Fibroblast of the conjunctiva (primary cell): ENCODE data around the gene DNAL1.
A peak's percentile ranks its signal among the peaks of the same experiment; 100 is the strongest.

Source experiments
- DNase-seq: peaks from one replicate; pipeline ENCODE4 v3.0.0-alpha.2; 2010; ENCODE audit warnings: low read depth

DNAL1 gene

GRCh38 chr14:73744175-73744867 is 99.5 kb downstream of the DNAL1 start:
- DNase-seq, result no peak

DNA sequence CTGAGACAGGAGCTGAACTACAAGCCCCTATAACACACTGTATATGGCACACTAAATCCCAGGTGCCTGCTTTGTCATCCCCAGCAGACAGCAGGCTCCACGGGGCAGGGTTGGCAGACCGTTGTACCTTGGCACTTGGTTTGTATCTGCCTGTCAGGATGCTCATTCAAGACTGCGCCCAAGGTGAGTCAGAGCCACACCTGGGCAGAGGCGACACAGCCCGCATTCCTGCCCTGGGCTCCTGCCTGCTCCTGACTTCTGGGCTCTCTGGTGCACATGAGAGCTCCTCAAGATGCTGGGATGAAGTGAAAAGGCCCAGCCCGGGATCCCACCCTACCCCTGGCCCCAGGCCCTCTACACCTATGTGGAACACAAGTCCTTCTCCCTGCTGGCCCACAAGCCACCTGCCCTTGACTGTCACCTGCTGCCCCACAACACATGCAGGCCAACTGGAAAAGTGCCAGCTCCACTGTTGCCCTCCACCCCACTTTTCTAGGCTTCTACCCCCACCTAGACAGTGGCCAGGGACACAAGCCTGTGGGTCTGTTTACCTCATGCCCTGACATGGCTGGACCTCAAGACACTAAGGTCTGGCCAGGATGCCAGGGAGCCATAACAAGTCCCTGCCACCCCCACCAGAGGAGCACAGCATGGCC is 100.2 kb downstream of the DNAL1 start:
- no peak for DNase-seq

DNA sequence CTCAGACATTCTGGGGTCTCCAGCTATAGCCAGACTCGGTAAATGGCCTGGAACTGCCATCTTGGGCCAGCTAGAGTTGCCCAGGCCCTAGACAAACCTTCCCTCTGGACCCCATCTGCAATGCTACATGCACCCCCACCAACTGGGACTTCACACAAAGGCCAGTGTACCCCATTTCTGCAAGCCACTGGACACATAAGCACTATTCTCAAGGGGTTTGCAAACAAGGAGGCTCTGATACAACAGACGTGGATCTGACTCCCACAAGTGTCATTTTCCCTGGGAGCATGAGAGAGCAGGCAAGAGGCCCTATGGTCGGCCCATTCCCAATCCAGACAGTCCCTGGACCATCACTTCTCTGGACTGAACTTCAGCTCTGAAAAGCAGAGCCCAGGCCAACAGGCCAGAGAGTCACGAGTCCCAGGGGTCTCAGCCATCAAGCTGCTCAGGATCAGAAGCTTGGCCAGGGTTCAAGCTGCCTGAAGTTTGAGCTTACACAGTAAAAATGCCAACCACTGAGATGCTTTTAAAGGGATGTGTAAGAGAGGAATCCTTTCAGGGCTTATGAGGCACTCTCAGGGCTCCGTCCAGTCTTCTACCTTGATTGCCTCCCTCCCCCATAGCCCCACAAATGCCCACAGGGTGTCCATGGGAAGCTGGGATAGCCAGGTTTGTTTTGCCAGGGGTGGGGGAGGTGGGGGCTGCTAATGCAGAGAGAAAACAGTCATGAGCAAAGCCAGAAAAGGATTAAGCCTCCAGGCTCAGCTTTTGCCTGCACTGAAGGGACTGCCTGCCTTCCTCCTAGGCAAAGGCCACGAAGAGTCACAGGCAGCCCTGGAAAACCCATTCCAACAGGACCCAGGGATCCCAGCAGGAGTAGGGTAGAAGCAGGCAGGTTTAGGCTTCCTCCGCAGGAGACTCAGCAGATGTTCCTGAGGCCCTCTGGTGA is 101.1 kb downstream of the DNAL1 start:
- DNase-seq, result no peak

DNA sequence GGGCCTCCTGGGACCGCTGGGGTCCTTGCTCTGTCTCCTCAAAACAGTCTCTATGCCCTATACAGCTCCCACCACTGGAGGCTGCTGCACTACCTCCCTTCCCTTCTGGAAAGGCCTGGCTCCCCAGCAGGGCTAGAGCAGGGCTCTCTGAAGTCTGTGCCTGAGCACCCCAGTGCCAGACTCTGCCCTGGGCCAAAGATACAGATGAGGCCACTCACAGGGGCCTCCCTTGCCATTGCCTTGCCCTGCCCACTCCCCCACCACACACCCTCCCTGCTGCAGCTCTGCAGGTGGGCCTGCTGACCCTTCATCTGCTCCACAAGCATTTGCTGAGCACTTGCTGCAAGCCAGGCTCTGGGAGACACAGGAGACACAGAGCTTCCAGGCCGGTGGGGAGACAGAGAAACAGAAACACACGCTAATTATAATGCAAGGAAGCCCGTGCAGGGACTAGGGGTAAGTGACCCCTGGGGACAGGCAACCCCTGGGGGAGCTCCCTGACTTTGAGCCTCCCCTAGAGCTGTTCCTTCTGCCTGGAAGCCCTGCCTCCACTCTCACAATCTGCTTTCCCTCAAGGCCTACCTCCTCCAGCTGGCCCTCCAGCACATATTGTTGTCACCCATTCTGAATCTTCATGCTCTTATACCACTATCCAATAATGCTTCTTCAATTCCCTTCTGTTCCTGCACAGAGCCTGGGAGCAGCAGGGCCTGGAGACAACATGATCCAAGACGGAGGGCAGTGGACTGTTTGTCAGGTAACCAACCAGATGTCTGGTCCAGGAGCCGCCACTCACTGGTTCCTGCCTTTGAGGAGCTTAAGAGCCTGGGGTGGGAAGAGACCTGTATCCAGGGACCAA is 102.0 kb downstream of the DNAL1 start:
- DNase-seq, result no peak

- DNase-seq, result no peak
These were observed 102.8 kb downstream of the DNAL1 start for GRCh38 chr14:73747379-73748211.

DNA sequence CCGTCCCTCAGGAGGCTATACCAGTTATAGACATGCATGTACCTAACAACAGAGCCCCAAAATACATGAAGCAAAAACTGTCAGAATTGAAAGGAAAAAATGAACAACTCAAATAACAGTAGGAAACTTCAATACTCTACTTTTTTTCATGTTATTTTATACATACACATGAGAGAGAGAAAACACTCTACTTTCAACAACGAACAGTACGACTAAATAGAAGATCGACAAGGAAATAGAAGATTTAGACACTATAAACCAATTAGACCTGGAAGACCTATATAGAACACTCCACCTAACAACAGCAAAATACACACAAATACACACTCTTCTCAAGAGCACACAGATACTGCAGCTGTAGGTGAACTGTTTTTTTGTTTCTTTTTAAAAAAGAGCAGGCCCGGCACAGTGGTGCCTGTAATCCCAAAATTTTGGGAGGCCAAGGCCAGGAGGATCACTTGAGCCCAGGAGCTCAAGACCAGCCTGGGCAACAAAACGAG is 104.1 kb downstream of the DNAL1 start:
- DNase-seq, result no peak

DNA sequence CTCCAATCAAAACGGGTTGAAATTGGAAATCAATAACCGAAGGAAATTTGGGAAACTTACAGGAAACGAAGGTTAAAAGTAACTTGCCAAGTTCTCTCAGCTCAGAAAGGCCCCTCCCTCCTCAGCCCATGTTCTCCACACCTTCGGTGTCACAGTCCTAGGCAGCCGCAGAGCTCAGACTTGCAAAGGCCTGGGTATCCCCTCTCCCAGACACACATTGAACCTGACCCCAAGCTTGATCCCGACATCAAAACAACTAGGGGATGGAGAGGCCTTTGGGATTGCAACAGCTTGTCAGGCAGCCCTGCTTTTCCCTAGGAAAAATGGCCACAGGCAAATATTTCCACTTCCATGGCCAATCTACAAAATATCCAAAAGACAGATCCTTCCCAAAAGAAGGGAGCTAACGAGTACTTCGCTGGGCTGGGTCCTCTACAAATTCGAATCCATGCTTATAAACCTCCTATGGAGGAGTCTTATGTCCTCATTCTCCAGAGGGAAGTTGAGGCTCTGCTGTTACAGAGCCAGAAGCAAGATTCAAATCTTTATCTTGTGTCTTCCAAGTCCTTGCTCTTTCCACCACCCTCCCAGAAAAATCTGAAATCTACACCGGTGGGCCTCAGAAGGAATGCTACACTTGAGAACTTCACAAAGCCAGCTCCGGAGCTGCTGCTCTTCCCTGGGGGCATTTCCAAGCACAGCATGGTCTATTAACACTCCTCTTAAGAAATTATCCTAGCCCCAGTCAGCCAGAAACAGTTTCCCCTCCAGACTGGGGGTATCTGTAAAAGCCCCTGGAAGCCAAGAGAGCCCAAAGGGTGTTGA is 105.1 kb downstream of the DNAL1 start:
- DNase-seq, result no peak

DNA sequence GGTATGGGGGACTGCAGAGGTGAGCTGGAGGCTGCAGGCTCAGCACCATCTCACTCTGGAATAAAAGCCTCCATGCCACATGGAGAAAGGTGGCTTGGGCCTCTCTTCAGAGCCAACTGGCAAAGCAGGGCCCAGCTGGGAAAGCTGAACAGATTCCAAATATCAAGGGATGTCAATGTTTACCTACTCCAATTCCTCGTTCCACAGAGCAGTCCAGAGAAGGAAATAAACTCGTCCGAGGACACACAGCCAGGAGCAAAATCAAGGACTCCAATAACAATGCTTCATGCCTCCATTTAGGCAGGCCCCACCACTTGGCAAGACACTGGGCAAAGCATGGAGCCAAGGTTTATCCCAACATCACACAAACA is 105.7 kb downstream of the DNAL1 start:
- no peak for DNase-seq

- DNase-seq, result no peak
These were observed 106.4 kb downstream of the DNAL1 start for GRCh38 chr14:73751157-73751691.

DNA sequence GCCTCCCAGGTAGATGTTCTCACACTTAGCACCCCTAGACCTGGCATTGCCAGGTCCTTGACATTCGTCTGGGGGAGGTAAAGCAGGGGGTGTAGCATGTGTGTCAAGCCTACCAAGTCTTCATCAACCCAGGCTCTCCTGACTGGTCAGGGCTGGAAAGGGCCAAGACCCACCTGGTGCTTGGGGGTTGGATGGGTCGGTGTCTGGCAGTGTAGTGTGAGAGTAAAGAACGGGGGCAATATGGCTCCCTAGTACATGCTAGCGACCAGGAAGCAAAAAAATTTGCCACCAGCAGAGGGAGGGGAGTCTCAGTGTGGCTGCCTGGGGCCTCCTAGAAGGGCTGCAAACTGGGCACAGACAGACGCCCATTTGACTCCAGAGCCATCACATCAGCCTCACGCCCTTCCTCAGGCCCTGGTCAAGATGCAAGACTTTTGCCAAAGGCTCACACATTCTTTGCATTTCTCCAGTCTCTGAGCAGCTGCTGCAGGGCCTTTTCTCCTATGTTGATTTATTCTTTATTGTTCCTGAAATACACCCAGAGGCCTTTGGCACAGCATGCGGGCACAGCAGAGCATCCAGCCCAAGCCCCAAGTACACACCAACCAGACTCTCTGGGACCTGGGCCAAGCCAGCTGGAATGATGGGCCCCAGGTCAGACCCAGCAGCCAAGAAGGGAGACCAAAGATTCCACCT is 107.7 kb downstream of the DNAL1 start:
- DNase-seq, result peak; percentile 79
